Astrocyte (in vitro differentiated cells and primary cell): ENCODE results near the gene NFAM1. TPM values are rescaled to one million over a fixed set of nuclear protein-coding genes. Genes with fewer than 3 reads are reported as not detected.

ENCODE experiments used
- DNase-seq: peaks from one replicate; pipeline ENCODE4 v3.0.0-alpha.2; 2010; ENCODE audit warnings: low read depth
- FAIRE-seq: peaks from 2 replicates; lab custom pipeline; 2011; peaks lifted over from hg19 to GRCh38; lab: Jason Lieb, UNC
- H2AFZ ChIP-seq: 2 replicates; pipeline ENCODE4 v1.6.0; 2012; ENCODE audit warnings: low read depth, low read length, inconsistent platforms
- H3K27ac ChIP-seq: 2 replicates; pipeline ENCODE4 v1.5.1; 2011; ENCODE audit warnings: low read depth, low read length, inconsistent platforms
- H3K27me3 ChIP-seq: 2 replicates; pipeline ENCODE4 v1.6.0; 2011; ENCODE audit warnings: low read length, inconsistent platforms; ENCODE audit not compliant: insufficient read depth
- H3K36me3 ChIP-seq: 2 replicates; pipeline ENCODE4 v1.5.1; 2011; ENCODE audit warnings: low read length, inconsistent platforms; ENCODE audit not compliant: insufficient read depth
- H3K4me1 ChIP-seq: 2 replicates; pipeline ENCODE4 v1.5.1; 2011; ENCODE audit warnings: low read length, inconsistent platforms; ENCODE audit not compliant: insufficient read depth
- H3K4me2 ChIP-seq: 2 replicates; pipeline ENCODE4 v1.6.0; 2012; ENCODE audit warnings: low read length, inconsistent platforms
- H3K4me3 ChIP-seq: 2 replicates; pipeline ENCODE4 v1.5.1; 2011; ENCODE audit warnings: low read depth, mild to moderate bottlenecking, low read length, inconsistent platforms; ENCODE audit not compliant: insufficient read depth
- H3K79me2 ChIP-seq: 2 replicates; pipeline ENCODE4 v1.6.0; 2012; ENCODE audit warnings: mild to moderate bottlenecking, low read length, inconsistent platforms; ENCODE audit not compliant: insufficient read depth
- H3K9ac ChIP-seq: 2 replicates; pipeline ENCODE4 v1.6.0; 2012; ENCODE audit warnings: mild to moderate bottlenecking, low read length, inconsistent platforms
- H3K9me3 ChIP-seq: 2 replicates; pipeline ENCODE4 v1.5.1; 2012; ENCODE audit warnings: low read depth, mild to moderate bottlenecking, low read length, inconsistent platforms; ENCODE audit not compliant: insufficient read depth
- H4K20me1 ChIP-seq: 2 replicates; pipeline ENCODE4 v1.6.0; 2012; ENCODE audit warnings: low read length, inconsistent platforms; ENCODE audit not compliant: insufficient read depth
- H3K27ac Mint-ChIP-seq: one replicate; pipeline ENCODE4 v1.8.0; 2021; ENCODE audit warnings: mild to moderate bottlenecking, mixed read lengths; ENCODE audit not compliant: unreplicated experiment
- H3K27me3 Mint-ChIP-seq: one replicate; pipeline ENCODE4 v1.8.0; 2021; ENCODE audit warnings: low read depth, mixed read lengths; ENCODE audit not compliant: unreplicated experiment
- H3K36me3 Mint-ChIP-seq: one replicate; pipeline ENCODE4 v1.8.0; 2021; ENCODE audit warnings: low read depth, mixed read lengths; ENCODE audit not compliant: unreplicated experiment
- H3K4me1 Mint-ChIP-seq: one replicate; pipeline ENCODE4 v1.8.0; 2021; ENCODE audit warnings: low read depth, mixed read lengths; ENCODE audit not compliant: unreplicated experiment
- H3K4me3 Mint-ChIP-seq: one replicate; pipeline ENCODE4 v1.8.0; 2021; ENCODE audit warnings: mild to moderate bottlenecking, moderate library complexity, mixed read lengths; ENCODE audit not compliant: unreplicated experiment
- H3K9me3 Mint-ChIP-seq: one replicate; pipeline ENCODE4 v1.8.0; 2021; ENCODE audit warnings: mild to moderate bottlenecking, mixed read lengths; ENCODE audit not compliant: unreplicated experiment
- CTCF ChIP-seq: IDR thresholded peaks from 2 replicates; pipeline ENCODE4 v1.5.1; 2011; ENCODE audit warnings: low read depth, mild to moderate bottlenecking, inconsistent platforms, low read length, moderate library complexity; ENCODE audit not compliant: insufficient read depth
- EZH2 ChIP-seq: IDR thresholded peaks from 2 replicates; pipeline ENCODE4 v1.6.1; 2012; ENCODE audit warnings: mild to moderate bottlenecking, low read length, inconsistent platforms; ENCODE audit not compliant: insufficient read depth
- total RNA-seq: library from RNA; stranded (reverse); gene quantifications from 2 replicates; pipeline ENCODE4 v1.2.1, GENCODE V29; 2021

NFAM1 gene
- total RNA-seq, 1 donor from 2014 or later: 0.07 TPM

GRCh38 chr22:42427167-42427566, 5.0 kb downstream of the NFAM1 start:
- Histone ChIP-seq H4K20me1 (no peaks in the 10 kb centered on the region), H3K4me3 (no peak overlapping the region), H3K27me3 (peaks cover 26% of the 10 kb centered on the region), H3K4me1 (no peaks in the 10 kb centered on the region), H3K27ac (no peak overlapping the region), H3K79me2 (no peaks in the 10 kb centered on the region), H3K4me2 (no peak overlapping the region), H3K9me3 (no peaks in the 10 kb centered on the region), H2AFZ (no peak overlapping the region), H3K36me3 (no peaks in the 10 kb centered on the region), H3K9ac (no peak overlapping the region)
- DNase-seq (no peak), FAIRE-seq (no peak)
- TF ChIP-seq EZH2 (no peak), CTCF (no peak)
- H3K9me3 Mint-ChIP-seq: no peaks in the 10 kb centered on the region
- H3K36me3 Mint-ChIP-seq: no peaks in the 10 kb centered on the region
- peak overlapping the region; percentile 30 for H3K27ac Mint-ChIP-seq
- peaks cover 57% of the 10 kb centered on the region for H3K27me3 Mint-ChIP-seq
- H3K4me1 Mint-ChIP-seq: peaks cover 2% of the 10 kb centered on the region
- H3K4me3 Mint-ChIP-seq: no peak overlapping the region

GRCh38 chr22:42425989-42426355, 6.2 kb downstream of the NFAM1 start:
- no peaks in the 10 kb centered on the region for H3K36me3 ChIP-seq
- no peak overlapping the region for H2AFZ ChIP-seq
- H3K9me3 ChIP-seq: no peaks in the 10 kb centered on the region
- H3K4me2 ChIP-seq: no peak overlapping the region
- FAIRE-seq (no peak), DNase-seq (no peak)
- no peaks in the 10 kb centered on the region for H4K20me1 ChIP-seq
- H3K4me1 ChIP-seq: no peaks in the 10 kb centered on the region
- no peaks in the 10 kb centered on the region for H3K79me2 ChIP-seq
- H3K27ac ChIP-seq: no peak overlapping the region
- no peak overlapping the region for H3K4me3 ChIP-seq
- Mint-ChIP-seq H3K27me3 (peaks cover 61% of the 10 kb centered on the region), H3K9me3 (no peaks in the 10 kb centered on the region), H3K4me3 (no peak overlapping the region), H3K36me3 (no peaks in the 10 kb centered on the region), H3K27ac (no peak overlapping the region), H3K4me1 (peaks cover 2% of the 10 kb centered on the region)
- no peak overlapping the region for H3K9ac ChIP-seq
- peaks cover 17% of the 10 kb centered on the region for H3K27me3 ChIP-seq
- no peak for TF ChIP-seq CTCF
- no peak for TF ChIP-seq EZH2

GRCh38 chr22:42425337-42425988, 6.7 kb downstream of the NFAM1 start:
- DNase-seq (no peak), FAIRE-seq (no peak)
- Histone ChIP-seq H3K4me2 (no peak overlapping the region), H3K36me3 (no peaks in the 10 kb centered on the region), H3K27ac (no peak overlapping the region), H3K4me3 (no peak overlapping the region), H4K20me1 (no peaks in the 10 kb centered on the region), H3K9me3 (no peaks in the 10 kb centered on the region), H2AFZ (no peak overlapping the region), H3K27me3 (peaks cover 14% of the 10 kb centered on the region), H3K9ac (no peak overlapping the region), H3K4me1 (no peaks in the 10 kb centered on the region), H3K79me2 (no peaks in the 10 kb centered on the region)
- TF ChIP-seq CTCF: no peak
- TF ChIP-seq EZH2: no peak
- Mint-ChIP-seq H3K36me3 (no peaks in the 10 kb centered on the region), H3K9me3 (no peaks in the 10 kb centered on the region), H3K4me3 (no peak overlapping the region), H3K4me1 (no peaks in the 10 kb centered on the region), H3K27ac (no peak overlapping the region), H3K27me3 (peaks cover 57% of the 10 kb centered on the region)
